Measurements from ENCODE around the gene APLP1. TPM values are rescaled to one million over a fixed set of nuclear protein-coding genes. Genes with fewer than 3 reads are reported as not detected.
"Not testable (repeated sequence)": the region's sequence is repeated elsewhere in the genome, so short reads cannot be mapped to it uniquely, and the experiment has no call there.

Gene APLP1
- total and polyA plus RNA-seq, 3 donors from 2014 or later = 37.9 to 54.3 (median 45.7) TPM

- Histone ChIP-seq H3K9me3 (no peaks in the 10 kb centered on the region), H3K27ac (no peak overlapping the region), H3K4me1 (peaks cover under 1% of the 10 kb centered on the region), H3K36me3 (ENCODE audit: low read depth, missing control alignments) (no peaks in the 10 kb centered on the region), H3K4me3 (no peak overlapping the region), H3K27me3 (no peaks in the 10 kb centered on the region)
- no peak for TF ChIP-seq POLR2A (IDR thresholded peaks at IDR 0.05)
- no peak for TF ChIP-seq CTCF (IDR thresholded peaks at IDR 0.05)
- no peak for DNase-seq
- 40 to 47% methylated on average over 16 to 19 of the region's 19 CpGs for WGBS, 2 donors
- intact Hi-C loops (cut with DNase I; ENCODE audit: low total_unique reads) = no loop called here
Observed at GRCh38 chr19:35861640-35862160, 6.7 kb upstream of the APLP1 start.

- Histone ChIP-seq H3K27ac (no peak overlapping the region), H3K36me3 (ENCODE audit: low read depth, missing control alignments) (no peaks in the 10 kb centered on the region), H3K4me1 (no peaks in the 10 kb centered on the region), H3K9me3 (no peaks in the 10 kb centered on the region), H3K4me3 (no peak overlapping the region), H3K27me3 (no peaks in the 10 kb centered on the region)
- 50 to 59% methylated on average over 14 of the region's 14 CpGs for WGBS, 2 donors
- TF ChIP-seq CTCF (IDR thresholded peaks at IDR 0.05) (no peak), POLR2A (IDR thresholded peaks at IDR 0.05) (no peak)
- peak; percentile 44 for DNase-seq
- intact Hi-C loops (cut with DNase I; ENCODE audit: low total_unique reads) = no loop called here
Observed at GRCh38 chr19:35862528-35862927, 5.8 kb upstream of the APLP1 start.

- Histone ChIP-seq H3K4me1 (no peaks in the 10 kb centered on the region), H3K9me3 (no peaks in the 10 kb centered on the region), H3K27me3 (no peaks in the 10 kb centered on the region), H3K4me3 (no peak overlapping the region), H3K27ac (no peak overlapping the region), H3K36me3 (ENCODE audit: low read depth, missing control alignments) (no peaks in the 10 kb centered on the region)
- intact Hi-C loops (cut with DNase I; ENCODE audit: low total_unique reads) = no loop called here
- no peak for TF ChIP-seq POLR2A (IDR thresholded peaks at IDR 0.05)
- DNase-seq = no peak
- WGBS, 2 donors = 61 to 76% methylated on average over 4 to 5 of the region's 5 CpGs
Observed at GRCh38 chr19:35863018-35863417, 5.4 kb upstream of the APLP1 start.

- WGBS, 2 donors = 2 to 8% methylated on average over 2 to 14 of the region's 15 CpGs
- intact Hi-C loops (cut with DNase I; ENCODE audit: low total_unique reads) = no loop called here
- Histone ChIP-seq H3K4me3 (peak overlapping the region; percentile 31 to 55), H3K36me3 (ENCODE audit: low read depth, missing control alignments) (no peaks in the 10 kb centered on the region), H3K27ac (no peak overlapping the region), H3K27me3 (no peaks in the 10 kb centered on the region), H3K9me3 (no peaks in the 10 kb centered on the region), H3K4me1 (peaks cover 7% of the 10 kb centered on the region)
- DNase-seq = no peak
- TF ChIP-seq CTCF (IDR thresholded peaks at IDR 0.05) = no peak
- TF ChIP-seq POLR2A (IDR thresholded peaks at IDR 0.05) = no peak
Observed at GRCh38 chr19:35868823-35869326, 501 bp downstream of the APLP1 start.

- H3K36me3 ChIP-seq (ENCODE audit: low read depth, missing control alignments) = no peaks in the 10 kb centered on the region
- peaks cover 7% of the 10 kb centered on the region for H3K4me1 ChIP-seq
- WGBS, 2 donors = 1 to 2% methylated on average over 19 to 47 of the region's 51 CpGs
- intact Hi-C loops (cut with DNase I; ENCODE audit: low total_unique reads) = no loop called here
- no peaks in the 10 kb centered on the region for H3K9me3 ChIP-seq
- TF ChIP-seq POLR2A (IDR thresholded peaks at IDR 0.05) (no peak), CTCF (IDR thresholded peaks at IDR 0.05) (no peak)
- DNase-seq = peak; percentile 83
- no peak overlapping the region for H3K27ac ChIP-seq
- H3K4me3 ChIP-seq = peak overlapping the region; percentile 31 to 55
- no peaks in the 10 kb centered on the region for H3K27me3 ChIP-seq
Observed at GRCh38 chr19:35869327-35870123, 1.2 kb downstream of the APLP1 start.

- peak overlapping the region; percentile 31 to 55 for H3K4me3 ChIP-seq
- DNase-seq = peak; percentile 49
- H3K36me3 ChIP-seq (ENCODE audit: low read depth, missing control alignments); H3K27ac ChIP-seq; intact Hi-C loops (cut with DNase I; ENCODE audit: low total_unique reads); H3K27me3 ChIP-seq; H3K4me1 ChIP-seq; H3K9me3 ChIP-seq: not testable (repeated sequence)
- WGBS, 2 donors = 19 to 38% methylated on average over 21 to 26 of the region's 26 CpGs
Observed at GRCh38 chr19:35870124-35870736, 1.9 kb downstream of the APLP1 start.
